ENCODE measurements around the gene YOD1.

The YOD1 gene

GRCh38 chr1:207001492-207002245, 49.3 kb downstream of the YOD1 start:
- no peak overlapping the region for H2AFZ ChIP-seq (ENCODE audit: low read depth, low read length)
- H4K20me1 ChIP-seq (ENCODE audit: insufficient read depth, low read length) = no peaks in the 10 kb centered on the region
- DNase-seq (no peak), ATAC-seq (ENCODE audit: insufficient read depth, low read depth) (no peak)
- H3K9ac ChIP-seq (ENCODE audit: low read depth, low read length) = no peak overlapping the region
- H3K4me2 ChIP-seq (ENCODE audit: insufficient read depth, low read length) = no peak overlapping the region
- no peak overlapping the region for H3K4me3 ChIP-seq (ENCODE audit: low read depth in 1 of 2, low read length in 2 of 2)
- H3K4me1 ChIP-seq (ENCODE audit: insufficient read depth, low read length) = no peaks in the 10 kb centered on the region
- peaks cover 6% of the 10 kb centered on the region for H3K27me3 ChIP-seq (ENCODE audit: insufficient read depth, low read length, poor library complexity)
- H3K79me2 ChIP-seq (ENCODE audit: insufficient read depth, low read length) = no peaks in the 10 kb centered on the region
- no peak for TF ChIP-seq EZH2 (IDR thresholded peaks at IDR 0.05; ENCODE audit: borderline replicate concordance, low read depth, low read length, severe bottlenecking)
- TF ChIP-seq, protein P1, sequence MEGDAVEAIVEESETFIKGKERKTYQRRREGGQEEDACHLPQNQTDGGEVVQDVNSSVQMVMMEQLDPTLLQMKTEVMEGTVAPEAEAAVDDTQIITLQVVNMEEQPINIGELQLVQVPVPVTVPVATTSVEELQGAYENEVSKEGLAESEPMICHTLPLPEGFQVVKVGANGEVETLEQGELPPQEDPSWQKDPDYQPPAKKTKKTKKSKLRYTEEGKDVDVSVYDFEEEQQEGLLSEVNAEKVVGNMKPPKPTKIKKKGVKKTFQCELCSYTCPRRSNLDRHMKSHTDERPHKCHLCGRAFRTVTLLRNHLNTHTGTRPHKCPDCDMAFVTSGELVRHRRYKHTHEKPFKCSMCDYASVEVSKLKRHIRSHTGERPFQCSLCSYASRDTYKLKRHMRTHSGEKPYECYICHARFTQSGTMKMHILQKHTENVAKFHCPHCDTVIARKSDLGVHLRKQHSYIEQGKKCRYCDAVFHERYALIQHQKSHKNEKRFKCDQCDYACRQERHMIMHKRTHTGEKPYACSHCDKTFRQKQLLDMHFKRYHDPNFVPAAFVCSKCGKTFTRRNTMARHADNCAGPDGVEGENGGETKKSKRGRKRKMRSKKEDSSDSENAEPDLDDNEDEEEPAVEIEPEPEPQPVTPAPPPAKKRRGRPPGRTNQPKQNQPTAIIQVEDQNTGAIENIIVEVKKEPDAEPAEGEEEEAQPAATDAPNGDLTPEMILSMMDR (IDR thresholded peaks at IDR 0.05; ENCODE audit: borderline replicate concordance, extremely low read depth, low read length, poor library complexity, severe bottlenecking) = no peak
- H3K27ac ChIP-seq (ENCODE audit: low read length) = no peak overlapping the region
- H3K9me3 ChIP-seq (ENCODE audit: insufficient read depth, low read length, severe bottlenecking) = no peaks in the 10 kb centered on the region
- no peaks in the 10 kb centered on the region for H3K36me3 ChIP-seq (ENCODE audit: insufficient read depth, low read length)

DNA sequence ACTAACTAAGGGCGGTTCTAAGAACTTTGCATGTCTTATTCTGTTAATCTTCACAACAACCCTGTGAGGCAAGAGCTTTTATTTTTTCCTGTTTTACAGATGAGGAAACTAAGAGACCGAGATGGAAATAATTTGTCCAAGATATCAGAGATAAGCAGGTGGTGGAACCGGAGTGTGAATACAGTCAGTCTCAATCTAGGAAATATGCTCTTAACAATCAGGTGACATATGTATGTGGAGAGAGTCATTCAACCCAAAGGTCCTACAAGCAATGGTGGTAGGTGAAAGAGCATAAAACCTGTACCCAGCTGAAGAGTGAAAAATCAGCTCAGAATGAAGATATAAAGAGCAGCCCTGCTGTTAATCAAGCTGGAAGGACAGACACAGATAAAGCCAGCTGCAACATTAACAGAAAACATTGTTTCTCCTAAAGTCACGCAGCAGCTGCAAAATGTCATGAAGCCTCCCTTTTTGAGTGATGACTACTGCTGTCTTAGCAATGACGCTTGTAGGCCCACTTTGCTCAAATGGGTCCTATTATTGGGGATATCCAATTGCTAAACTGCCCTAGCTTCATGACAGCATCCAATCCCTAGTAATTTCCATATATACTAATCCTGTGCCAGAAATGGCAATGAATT, 50.2 kb downstream of the YOD1 start:
- TF ChIP-seq EZH2 (IDR thresholded peaks at IDR 0.05; ENCODE audit: borderline replicate concordance, low read depth, low read length, severe bottlenecking) = no peak
- TF ChIP-seq, protein P1 (IDR thresholded peaks at IDR 0.05; ENCODE audit: borderline replicate concordance, extremely low read depth, low read length, poor library complexity, severe bottlenecking) = no peak
- H3K4me2 ChIP-seq (ENCODE audit: insufficient read depth, low read length) = no peak overlapping the region

GRCh38 chr1:206998816-206999215, 52.2 kb downstream of the YOD1 start:
- H3K27ac ChIP-seq (ENCODE audit: low read length) = no peak overlapping the region
- no peaks in the 10 kb centered on the region for H4K20me1 ChIP-seq (ENCODE audit: insufficient read depth, low read length)
- H2AFZ ChIP-seq (ENCODE audit: low read depth, low read length) = no peak overlapping the region
- peaks cover 4% of the 10 kb centered on the region for H3K27me3 ChIP-seq (ENCODE audit: insufficient read depth, low read length, poor library complexity)
- ATAC-seq (ENCODE audit: insufficient read depth, low read depth) (no peak), DNase-seq (no peak)
- H3K36me3 ChIP-seq (ENCODE audit: insufficient read depth, low read length) = no peaks in the 10 kb centered on the region
- no peak for TF ChIP-seq EZH2 (IDR thresholded peaks at IDR 0.05; ENCODE audit: borderline replicate concordance, low read depth, low read length, severe bottlenecking)
- TF ChIP-seq, protein P1 (IDR thresholded peaks at IDR 0.05; ENCODE audit: borderline replicate concordance, extremely low read depth, low read length, poor library complexity, severe bottlenecking) = no peak
- no peak overlapping the region for H3K4me3 ChIP-seq (ENCODE audit: low read depth in 1 of 2, low read length in 2 of 2)
- H3K4me2 ChIP-seq (ENCODE audit: insufficient read depth, low read length) = no peak overlapping the region
- H3K79me2 ChIP-seq (ENCODE audit: insufficient read depth, low read length) = no peaks in the 10 kb centered on the region
- no peaks in the 10 kb centered on the region for H3K4me1 ChIP-seq (ENCODE audit: insufficient read depth, low read length)
- no peak overlapping the region for H3K9ac ChIP-seq (ENCODE audit: low read depth, low read length)
- no peaks in the 10 kb centered on the region for H3K9me3 ChIP-seq (ENCODE audit: insufficient read depth, low read length, severe bottlenecking)

More for the DNA sequence above, 50.2 kb downstream of the YOD1 start:
- no peak overlapping the region for H3K4me3 ChIP-seq (ENCODE audit: low read depth in 1 of 2, low read length in 2 of 2)
- no peak for DNase-seq
- no peaks in the 10 kb centered on the region for H3K36me3 ChIP-seq (ENCODE audit: insufficient read depth, low read length)
- peaks cover 6% of the 10 kb centered on the region for H3K27me3 ChIP-seq (ENCODE audit: insufficient read depth, low read length, poor library complexity)
- H3K9ac ChIP-seq (ENCODE audit: low read depth, low read length) = no peak overlapping the region
- H2AFZ ChIP-seq (ENCODE audit: low read depth, low read length) = no peak overlapping the region
- H3K27ac ChIP-seq (ENCODE audit: low read length) = no peak overlapping the region
- H3K9me3 ChIP-seq (ENCODE audit: insufficient read depth, low read length, severe bottlenecking) = no peaks in the 10 kb centered on the region
- no peak for ATAC-seq (ENCODE audit: insufficient read depth, low read depth)
- no peaks in the 10 kb centered on the region for H4K20me1 ChIP-seq (ENCODE audit: insufficient read depth, low read length)
- H3K79me2 ChIP-seq (ENCODE audit: insufficient read depth, low read length) = no peaks in the 10 kb centered on the region
- no peaks in the 10 kb centered on the region for H3K4me1 ChIP-seq (ENCODE audit: insufficient read depth, low read length)
